Esophagus (tissue), 2 donors: ENCODE results near the gene C9orf85. TPM values are rescaled to one million over a fixed set of nuclear protein-coding genes. Genes with fewer than 3 reads are reported as not detected.

Experiments
- H3K27ac ChIP-seq, 2 donors: one replicate each; pipeline ENCODE4 v1.5.1; 2013; ENCODE audit warnings: low read depth in 2 of 2, mild to moderate bottlenecking in 2 of 2, inconsistent platforms in 1 of 2, low read length in 1 of 2, moderate library complexity in 1 of 2
- H3K27me3 ChIP-seq, 2 donors: one replicate each; pipeline ENCODE4 v1.6.1; 2013; ENCODE audit warnings: low read length in 2 of 2, control low read depth in 1 of 2, mild to moderate bottlenecking in 1 of 2; ENCODE audit not compliant: insufficient read depth in 2 of 2, control insufficient read depth in 1 of 2
- H3K36me3 ChIP-seq, 2 donors: one replicate each; pipeline ENCODE4 v1.6.1; 2013; ENCODE audit warnings: low read length in 1 of 2; ENCODE audit not compliant: control insufficient read depth in 2 of 2, insufficient read depth in 2 of 2
- H3K4me1 ChIP-seq, 2 donors: one replicate each; pipeline ENCODE4 v1.6.1; 2013; ENCODE audit warnings: low read length in 1 of 2; ENCODE audit not compliant: control insufficient read depth in 2 of 2, insufficient read depth in 2 of 2
- H3K4me3 ChIP-seq, 2 donors: one replicate each; pipeline ENCODE4 v1.5.1; 2013; ENCODE audit warnings: low read length in 2 of 2, mild to moderate bottlenecking in 2 of 2, low read depth in 1 of 2, moderate library complexity in 1 of 2
- H3K9me3 ChIP-seq, 2 donors: one replicate each; pipeline ENCODE4 v1.6.1; 2013; ENCODE audit warnings: mild to moderate bottlenecking in 2 of 2, low read depth in 1 of 2, low read length in 1 of 2, moderate library complexity in 1 of 2; ENCODE audit not compliant: control insufficient read depth in 2 of 2, insufficient read depth in 1 of 2
- WGBS, 2 donors: extraction: QIAGEN DNeasy Blood & Tissue Kit; methylation state at CpG; one replicate each; pipeline ENCODE4 v1.1.7; 2013; 5-methylcytosine and 5-hydroxymethylcytosine counted together
- polyA plus RNA-seq, 2 donors: library from polyadenylated mRNA; stranded (reverse); fragments of 200-250 nt; gene quantifications; one replicate each; pipeline ENCODE4 v1.2.3, GENCODE V29; 2013
- donor health status: healthy with polysubstance abuse.
- donor health status: Bipolar disorder and iron deficiency.

The C9orf85 gene
- polyA plus RNA-seq, 2 donors = 10.3 to 11.2 TPM

DNA sequence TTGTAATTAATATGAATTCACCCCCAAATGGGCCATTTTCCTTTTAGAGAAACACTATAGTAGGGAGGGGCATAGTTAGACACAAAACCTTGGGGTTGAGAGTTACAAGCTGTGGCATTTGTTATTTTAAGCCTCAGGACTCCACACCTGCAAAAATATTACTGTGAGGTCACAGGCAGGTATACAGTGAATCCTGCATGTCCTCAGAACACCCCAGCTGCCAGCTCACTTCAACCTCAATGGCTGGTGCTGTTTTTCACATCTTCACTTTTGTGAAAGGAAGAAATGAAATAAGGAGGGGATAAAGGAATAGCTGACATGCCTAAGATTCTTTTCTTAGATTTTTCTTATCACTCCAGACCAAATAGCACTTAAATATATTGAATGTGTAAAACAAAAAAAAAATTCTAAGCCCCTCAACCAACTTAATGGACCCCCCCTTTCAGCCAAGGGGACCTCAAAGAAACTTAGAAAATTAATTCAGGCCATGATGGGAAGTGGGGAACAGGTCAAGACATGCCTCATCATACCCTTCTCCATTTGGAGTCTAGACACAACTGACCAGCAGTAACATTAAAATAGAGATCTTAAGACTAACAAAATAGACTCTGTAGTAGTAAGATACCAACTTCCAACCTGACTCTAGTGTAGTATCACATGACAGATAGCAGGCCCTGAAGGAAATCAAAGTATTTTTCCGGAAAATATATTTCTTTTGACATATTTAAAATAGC is 9.2 kb downstream of the C9orf85 start:
- Histone ChIP-seq H3K27me3 (no peaks in the 10 kb centered on the region), H3K9me3 (no peaks in the 10 kb centered on the region), H3K4me1 (no peaks in the 10 kb centered on the region), H3K36me3 (no peaks in the 10 kb centered on the region), H3K27ac (no peak overlapping the region), H3K4me3 (no peak overlapping the region)
- 93% methylated on average over 1 of the region's 1 CpG for WGBS, 2 donors

DNA sequence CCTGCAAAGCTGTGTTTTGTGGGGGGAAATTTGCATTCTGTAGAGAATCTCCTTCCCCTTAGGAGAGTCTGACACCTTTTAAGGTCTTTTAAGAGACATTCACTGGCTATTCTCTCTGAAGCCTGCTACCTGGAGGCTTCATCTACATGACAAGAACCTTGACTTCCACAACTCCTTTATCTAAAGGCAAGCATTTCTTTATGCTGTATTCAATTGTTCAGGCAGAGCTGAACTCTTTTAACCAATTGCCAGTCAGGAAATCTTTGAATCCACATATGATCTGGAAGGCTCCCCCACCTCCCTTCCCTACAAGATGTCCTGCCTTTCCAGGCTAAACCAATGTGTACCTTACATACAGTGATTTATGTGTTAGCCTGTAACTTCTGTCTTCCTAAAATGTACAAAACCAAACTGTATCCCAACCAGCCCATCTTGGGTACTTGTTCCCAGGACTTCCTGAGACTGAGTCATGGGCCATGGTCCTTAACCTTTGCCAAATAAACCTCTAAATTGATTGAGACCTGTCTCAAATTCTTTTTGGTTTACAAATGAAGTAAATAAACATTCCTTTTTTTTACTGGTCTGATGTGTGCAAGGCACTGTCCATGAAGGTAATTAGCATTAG is 9.9 kb downstream of the C9orf85 start:
- Histone ChIP-seq H3K27ac (no peak overlapping the region), H3K4me1 (no peaks in the 10 kb centered on the region), H3K9me3 (no peaks in the 10 kb centered on the region), H3K27me3 (no peaks in the 10 kb centered on the region), H3K4me3 (no peak overlapping the region), H3K36me3 (no peaks in the 10 kb centered on the region)

DNA sequence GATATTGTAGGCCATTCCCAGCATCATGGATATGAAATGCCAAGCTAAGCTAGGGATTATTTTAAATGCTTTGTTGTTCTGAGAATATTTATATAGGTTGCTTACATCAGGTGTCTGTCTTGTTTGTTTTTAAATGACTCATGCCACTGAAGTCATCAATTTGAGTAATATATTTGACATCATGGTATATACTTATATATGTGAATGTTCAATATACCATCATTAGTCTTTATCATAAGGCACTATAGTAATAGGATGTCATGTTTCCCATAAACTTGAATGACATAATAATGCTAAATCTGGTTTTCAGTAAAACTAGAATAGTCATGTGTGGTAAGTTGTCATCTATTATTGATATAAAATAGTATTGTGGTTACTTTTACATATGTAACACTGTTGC is 13.1 kb downstream of the C9orf85 start:
- no peaks in the 10 kb centered on the region for H3K9me3 ChIP-seq

DNA sequence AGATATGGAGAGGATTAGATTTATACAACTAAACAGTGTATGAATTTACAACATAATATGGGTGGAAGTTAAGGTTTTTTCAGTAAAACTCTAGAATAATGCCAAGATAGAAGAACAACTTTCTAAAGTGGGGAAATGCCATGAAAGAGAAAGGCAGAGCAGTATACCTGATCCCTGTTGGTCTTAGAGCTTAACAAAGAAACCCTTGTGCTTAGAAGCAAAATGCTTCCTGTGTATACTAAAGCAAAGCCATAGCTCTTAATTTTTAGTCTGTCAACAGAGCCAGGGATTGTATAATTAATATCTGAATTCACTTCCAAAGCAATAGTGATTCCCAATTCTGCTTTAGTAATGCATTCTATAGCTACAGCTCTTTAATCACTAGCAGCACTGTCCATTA is 14.4 kb downstream of the C9orf85 start:
- Histone ChIP-seq H3K36me3 (no peaks in the 10 kb centered on the region), H3K4me1 (no peaks in the 10 kb centered on the region), H3K4me3 (no peak overlapping the region), H3K9me3 (no peaks in the 10 kb centered on the region), H3K27me3 (no peaks in the 10 kb centered on the region), H3K27ac (no peak overlapping the region)

More for the DNA sequence above, 13.1 kb downstream of the C9orf85 start:
- H3K27ac ChIP-seq = no peak overlapping the region
- H3K4me3 ChIP-seq = no peak overlapping the region
- H3K36me3 ChIP-seq = no peaks in the 10 kb centered on the region
- no peaks in the 10 kb centered on the region for H3K27me3 ChIP-seq
- no peaks in the 10 kb centered on the region for H3K4me1 ChIP-seq

DNA sequence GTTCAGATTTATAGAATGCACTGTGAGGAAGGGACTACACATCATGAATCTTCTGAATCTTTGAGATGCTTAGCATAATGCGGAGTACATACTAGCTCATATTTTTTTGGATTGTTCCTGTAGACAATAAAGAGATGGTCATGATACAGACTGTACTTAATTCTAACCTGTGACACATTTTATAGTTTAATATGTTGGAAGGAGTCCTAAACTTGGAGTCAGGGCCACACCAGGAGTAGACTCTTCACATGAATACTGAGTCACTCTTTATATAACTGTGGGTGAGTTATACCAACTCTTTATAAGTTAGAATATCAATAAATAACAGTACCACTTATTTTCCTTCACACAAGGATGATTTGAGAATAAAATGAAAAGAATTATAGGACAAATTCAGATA is 16.9 kb downstream of the C9orf85 start:
- no peaks in the 10 kb centered on the region for H3K27me3 ChIP-seq
- H3K4me3 ChIP-seq = no peak overlapping the region
- H3K4me1 ChIP-seq = no peaks in the 10 kb centered on the region
- no peak overlapping the region for H3K27ac ChIP-seq
- H3K36me3 ChIP-seq = no peaks in the 10 kb centered on the region
- H3K9me3 ChIP-seq = no peaks in the 10 kb centered on the region
- WGBS, 2 donors = 92 to 94% methylated on average over 1 of the region's 1 CpG

DNA sequence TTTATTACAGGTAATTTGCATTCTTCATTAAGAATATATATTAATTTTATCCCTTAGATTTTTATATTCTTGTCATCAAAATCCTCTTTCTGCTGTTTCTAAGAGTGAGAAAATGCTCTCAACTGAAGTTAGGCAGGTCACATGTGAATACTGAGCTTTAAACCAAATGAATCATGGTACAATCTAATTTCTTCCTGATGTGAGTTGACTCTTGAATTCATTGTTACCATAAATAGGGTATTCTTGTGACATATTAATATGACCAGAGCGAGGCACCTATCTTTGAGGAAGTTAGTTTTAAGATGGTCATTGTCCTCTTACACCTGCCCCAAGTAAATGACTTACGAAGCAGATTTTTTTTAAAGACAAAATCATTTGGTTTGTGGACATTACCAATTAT is 17.4 kb downstream of the C9orf85 start:
- WGBS, 2 donors = 78 to 85% methylated on average over 2 of the region's 2 CpGs
- H3K27me3 ChIP-seq = no peaks in the 10 kb centered on the region
- H3K4me3 ChIP-seq = no peak overlapping the region
- H3K27ac ChIP-seq = no peak overlapping the region
- H3K36me3 ChIP-seq = no peaks in the 10 kb centered on the region
- no peaks in the 10 kb centered on the region for H3K9me3 ChIP-seq
- H3K4me1 ChIP-seq = no peaks in the 10 kb centered on the region

DNA sequence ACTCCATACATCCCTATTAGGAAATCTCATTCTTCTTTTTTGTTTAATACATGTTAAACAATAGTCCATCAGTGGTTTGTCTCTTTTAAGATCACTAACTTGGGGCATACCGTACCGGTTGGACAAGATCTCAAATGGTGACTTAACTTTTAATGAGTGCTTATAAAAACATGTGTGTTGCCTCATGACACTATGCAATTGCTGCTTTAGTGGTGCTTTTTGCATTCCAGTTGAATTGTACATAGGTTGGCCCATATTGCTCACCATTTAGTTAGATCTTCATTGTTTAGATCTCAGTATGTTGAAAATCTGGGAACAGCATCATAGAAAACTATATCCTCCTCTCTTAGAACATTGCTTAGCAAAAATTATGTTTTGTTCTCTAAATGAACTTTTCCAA is 17.8 kb downstream of the C9orf85 start:
- Histone ChIP-seq H3K27me3 (no peaks in the 10 kb centered on the region), H3K27ac (no peak overlapping the region), H3K36me3 (no peaks in the 10 kb centered on the region), H3K4me3 (no peak overlapping the region), H3K4me1 (no peaks in the 10 kb centered on the region), H3K9me3 (no peaks in the 10 kb centered on the region)
- WGBS, 2 donors = 53 to 62% methylated on average over 2 of the region's 2 CpGs

DNA sequence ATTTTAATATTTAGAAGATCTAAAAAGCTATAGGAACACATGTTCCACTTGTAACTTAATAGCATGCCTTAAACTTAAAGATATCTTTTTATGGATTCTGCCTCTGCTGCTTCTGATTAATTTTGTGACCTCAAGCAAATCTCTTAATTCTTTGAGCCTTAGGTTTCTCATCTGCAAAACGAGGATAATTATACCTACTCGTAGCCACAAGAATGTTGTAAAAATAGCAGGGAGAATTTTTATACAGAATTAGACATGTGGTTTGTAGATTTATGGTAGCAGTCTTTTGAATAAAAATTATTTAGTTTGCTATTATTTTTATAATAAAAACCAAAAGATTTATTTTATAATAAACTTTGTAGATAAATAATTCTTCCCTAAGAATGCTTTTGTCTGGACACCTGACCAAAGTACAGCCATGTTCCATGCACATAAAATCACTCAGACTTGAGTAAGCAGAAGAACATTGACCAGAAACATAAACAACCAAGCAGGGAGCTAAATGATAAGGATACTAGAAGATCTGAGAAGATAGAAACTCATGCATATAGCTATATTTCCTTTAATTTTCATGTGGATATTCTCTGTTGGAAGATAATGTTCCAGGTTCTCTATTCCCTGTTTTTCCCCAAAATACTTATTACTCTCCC is 18.5 kb downstream of the C9orf85 start:
- WGBS, 2 donors = 70 to 76% methylated on average over 2 of the region's 2 CpGs
- Histone ChIP-seq H3K27ac (no peak overlapping the region), H3K27me3 (no peaks in the 10 kb centered on the region)

DNA sequence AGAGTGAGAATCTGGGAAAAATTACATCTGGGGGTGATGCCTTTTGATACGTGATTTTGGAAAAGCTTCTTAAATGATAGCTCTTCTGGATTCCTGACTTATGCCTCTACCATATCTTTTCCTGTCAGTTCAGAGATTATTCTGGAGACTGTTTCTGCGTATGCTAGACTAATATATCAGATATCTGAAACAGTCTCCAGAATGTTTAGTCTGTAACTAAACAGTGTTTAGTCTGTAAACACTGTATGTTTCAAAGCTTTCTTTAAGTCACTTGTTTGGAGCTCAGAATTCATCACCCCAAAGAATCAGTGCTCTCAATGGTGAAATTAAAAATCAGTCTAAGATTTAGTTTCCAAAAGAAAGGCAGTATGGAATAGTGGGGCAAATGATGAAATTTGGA is 19.7 kb downstream of the C9orf85 start:
- Histone ChIP-seq H3K27ac (no peak overlapping the region), H3K4me1 (no peaks in the 10 kb centered on the region), H3K36me3 (no peaks in the 10 kb centered on the region), H3K27me3 (no peaks in the 10 kb centered on the region), H3K4me3 (no peak overlapping the region), H3K9me3 (no peaks in the 10 kb centered on the region)
- WGBS, 2 donors = 77 to 90% methylated on average over 2 of the region's 2 CpGs

More for the DNA sequence above, 18.5 kb downstream of the C9orf85 start:
- Histone ChIP-seq H3K36me3 (no peaks in the 10 kb centered on the region), H3K4me1 (no peaks in the 10 kb centered on the region), H3K4me3 (no peak overlapping the region), H3K9me3 (no peaks in the 10 kb centered on the region)

DNA sequence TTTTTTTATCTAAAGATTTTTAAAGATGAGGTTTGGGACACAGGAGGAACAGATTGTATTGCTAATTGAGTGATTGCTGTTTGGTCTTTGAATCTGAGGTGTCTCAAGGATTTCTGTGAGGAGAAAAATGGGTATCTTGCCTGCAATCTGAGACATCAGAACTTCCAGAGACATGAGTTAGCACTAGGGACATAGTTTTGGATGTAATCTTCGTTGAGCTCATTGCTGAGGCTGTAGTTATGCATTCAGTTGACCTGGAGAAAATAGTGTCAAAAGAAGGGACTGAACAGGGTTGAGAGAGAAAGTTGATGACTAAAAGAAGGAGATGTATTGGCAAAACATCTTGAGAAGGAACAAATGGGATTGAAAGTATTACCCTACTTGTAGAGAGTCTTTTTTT is 24.6 kb downstream of the C9orf85 start:
- Histone ChIP-seq H3K27ac (peak overlapping the region in 1 of 2 donors; percentile 70), H3K4me1 (peaks cover 0 to 2% of the 10 kb centered on the region in 2 donors), H3K36me3 (no peaks in the 10 kb centered on the region), H3K4me3 (no peak overlapping the region), H3K27me3 (no peaks in the 10 kb centered on the region), H3K9me3 (no peaks in the 10 kb centered on the region)
- 63 to 66% methylated on average over 1 of the region's 1 CpG for WGBS, 2 donors
